ENCODE measurements around the gene DNAJC11.
"Not testable (repeated sequence)": the region's sequence is repeated elsewhere in the genome, so short reads cannot be mapped to it uniquely, and the experiment has no call there.

DNAJC11 gene

GRCh38 chr1:6667139-6667538, 34.5 kb downstream of the DNAJC11 start:
- H3K4me3 ChIP-seq (replicated peaks; ENCODE audit: insufficient read depth, low read length) = no peak overlapping the region
- TF ChIP-seq POLR2AphosphoS5 (IDR thresholded peaks at IDR 0.05; ENCODE audit: low read depth) (no peak), REST (IDR thresholded peaks at IDR 0.05; ENCODE audit: insufficient replicate concordance, low read depth) (no peak), SPI1 (IDR thresholded peaks at IDR 0.05; ENCODE audit: borderline replicate concordance, low read depth) (no peak), GABPA (IDR thresholded peaks at IDR 0.05; ENCODE audit: low read depth) (no peak), CTCF (IDR thresholded peaks at IDR 0.05; ENCODE audit: insufficient read depth, low read length) (no peak)
- no peak overlapping the region for H3K27ac ChIP-seq (replicated peaks)
- no peaks in the 10 kb centered on the region for H3K27me3 ChIP-seq (ENCODE audit: insufficient read depth, poor library complexity, severe bottlenecking)
- no peak for DNase-seq (ENCODE audit: low read depth in 1 of 2, low spot score in 1 of 2)

GRCh38 chr1:6666696-6667095, 34.9 kb downstream of the DNAJC11 start:
- no peak overlapping the region for H3K27ac ChIP-seq (replicated peaks)
- DNase-seq (ENCODE audit: low read depth in 1 of 2, low spot score in 1 of 2) = no peak
- H3K27me3 ChIP-seq (ENCODE audit: insufficient read depth, poor library complexity, severe bottlenecking) = no peaks in the 10 kb centered on the region
- H3K4me3 ChIP-seq (replicated peaks; ENCODE audit: insufficient read depth, low read length) = no peak overlapping the region
- TF ChIP-seq POLR2AphosphoS5 (IDR thresholded peaks at IDR 0.05; ENCODE audit: low read depth) = no peak
- no peak for TF ChIP-seq SPI1 (IDR thresholded peaks at IDR 0.05; ENCODE audit: borderline replicate concordance, low read depth)
- no peak for TF ChIP-seq CTCF (IDR thresholded peaks at IDR 0.05; ENCODE audit: insufficient read depth, low read length)
- no peak for TF ChIP-seq GABPA (IDR thresholded peaks at IDR 0.05; ENCODE audit: low read depth)
- no peak for TF ChIP-seq REST (IDR thresholded peaks at IDR 0.05; ENCODE audit: insufficient replicate concordance, low read depth)

- not testable (repeated sequence) for H3K27me3 ChIP-seq (ENCODE audit: insufficient read depth, poor library complexity, severe bottlenecking); H3K27ac ChIP-seq (replicated peaks); DNase-seq (ENCODE audit: low read depth in 1 of 2, low spot score in 1 of 2); H3K4me3 ChIP-seq (replicated peaks; ENCODE audit: insufficient read depth, low read length)
Measured at GRCh38 chr1:6662468-6662867, 39.1 kb downstream of the DNAJC11 start.

GRCh38 chr1:6660415-6661049, 41.1 kb downstream of the DNAJC11 start:
- DNase-seq (ENCODE audit: low read depth in 1 of 2, low spot score in 1 of 2) = no peak
- Histone ChIP-seq H3K27me3 (ENCODE audit: insufficient read depth, poor library complexity, severe bottlenecking) (no peaks in the 10 kb centered on the region), H3K27ac (replicated peaks) (no peak overlapping the region), H3K4me3 (replicated peaks; ENCODE audit: insufficient read depth, low read length) (no peak overlapping the region)
- TF ChIP-seq POLR2AphosphoS5 (IDR thresholded peaks at IDR 0.05; ENCODE audit: low read depth) = no peak
- TF ChIP-seq SPI1 (IDR thresholded peaks at IDR 0.05; ENCODE audit: borderline replicate concordance, low read depth) = no peak
- TF ChIP-seq GABPA (IDR thresholded peaks at IDR 0.05; ENCODE audit: low read depth) = no peak
- TF ChIP-seq REST (IDR thresholded peaks at IDR 0.05; ENCODE audit: insufficient replicate concordance, low read depth) = no peak
- TF ChIP-seq CTCF (IDR thresholded peaks at IDR 0.05; ENCODE audit: insufficient read depth, low read length) = no peak

Measured in HL-60 (cell line).